Activated naive CD4-positive, alpha-beta T cell treated with anti-CD3 and anti-CD28 coated beads, Interleukin-2, amount 50 U/mL, for 72 hours (primary cell): ENCODE measurements around the gene KPTN. TPM values are rescaled to one million over a fixed set of nuclear protein-coding genes. Genes with fewer than 3 reads are reported as not detected.

Experiments
- ATAC-seq, 2 donors: fragments of 150-1000 bp; cut with Tn5 transposase; 2 replicates each; pipeline ENCODE4 v1.10.0; 2021; ENCODE audit warnings: mild to moderate bottlenecking in 2 of 2, moderate library complexity in 2 of 2
- DNase-seq, 2 donors: peaks; one replicate each; pipeline ENCODE4 v3.0.0; 2021 to 2022; ENCODE audit warnings: low spot score in 2 of 2
- H3K27ac Mint-ChIP-seq, 2 donors: one replicate each; pipeline ENCODE4 v1.8.0; 2022; ENCODE audit warnings: mild to moderate bottlenecking in 2 of 2, mixed read lengths in 2 of 2
- H3K36me3 Mint-ChIP-seq, 2 donors: one replicate each; pipeline ENCODE4 v1.8.0; 2022; ENCODE audit warnings: mixed read lengths in 2 of 2
- H3K9me3 Mint-ChIP-seq, 2 donors: one replicate each; pipeline ENCODE4 v1.8.0; 2022; ENCODE audit warnings: mixed read lengths in 2 of 2
- total RNA-seq, 2 donors: library from RNA; stranded (reverse); gene quantifications; one replicate each; pipeline ENCODE4 v1.2.3, GENCODE V29; 2022

KPTN gene
- total RNA-seq, 2 donors from 2014 or later: 15.3 to 24.8 TPM

- Mint-ChIP-seq H3K27ac (peak overlapping the region; percentile 99 to 100), H3K36me3 (peaks cover 6 to 9% of the 10 kb centered on the region in 2 donors), H3K9me3 (no peaks in the 10 kb centered on the region)
- no peak for ATAC-seq
- DNase-seq: no peak
Observed at GRCh38 chr19:47485210-47485609, 1.2 kb upstream of the KPTN start.

- Mint-ChIP-seq H3K27ac (peak overlapping the region; percentile 99 to 100), H3K36me3 (peaks cover 6 to 9% of the 10 kb centered on the region in 2 donors), H3K9me3 (no peaks in the 10 kb centered on the region)
- ATAC-seq (no peak), DNase-seq (no peak)
Observed at GRCh38 chr19:47483200-47483599, 819 bp downstream of the KPTN start.

GRCh38 chr19:47481460-47482052, 2.5 kb downstream of the KPTN start:
- peak overlapping the region in 1 of 2 donors; percentile 29 for H3K27ac Mint-ChIP-seq
- no peak for DNase-seq
- ATAC-seq: no peak
- H3K36me3 Mint-ChIP-seq: peaks cover 6 to 9% of the 10 kb centered on the region in 2 donors
- H3K9me3 Mint-ChIP-seq: no peaks in the 10 kb centered on the region

- no peak for DNase-seq
- no peak for ATAC-seq
- Mint-ChIP-seq H3K9me3 (no peaks in the 10 kb centered on the region), H3K36me3 (peaks cover 6 to 9% of the 10 kb centered on the region in 2 donors), H3K27ac (no peak overlapping the region)
Observed at GRCh38 chr19:47480658-47481057, 3.4 kb downstream of the KPTN start.

- ATAC-seq: no peak
- Mint-ChIP-seq H3K9me3 (no peaks in the 10 kb centered on the region), H3K36me3 (peaks cover 1 to 12% of the 10 kb centered on the region in 2 donors), H3K27ac (no peak overlapping the region)
- DNase-seq: no peak
Observed at GRCh38 chr19:47479701-47480503, 4.1 kb downstream of the KPTN start.

DNA sequence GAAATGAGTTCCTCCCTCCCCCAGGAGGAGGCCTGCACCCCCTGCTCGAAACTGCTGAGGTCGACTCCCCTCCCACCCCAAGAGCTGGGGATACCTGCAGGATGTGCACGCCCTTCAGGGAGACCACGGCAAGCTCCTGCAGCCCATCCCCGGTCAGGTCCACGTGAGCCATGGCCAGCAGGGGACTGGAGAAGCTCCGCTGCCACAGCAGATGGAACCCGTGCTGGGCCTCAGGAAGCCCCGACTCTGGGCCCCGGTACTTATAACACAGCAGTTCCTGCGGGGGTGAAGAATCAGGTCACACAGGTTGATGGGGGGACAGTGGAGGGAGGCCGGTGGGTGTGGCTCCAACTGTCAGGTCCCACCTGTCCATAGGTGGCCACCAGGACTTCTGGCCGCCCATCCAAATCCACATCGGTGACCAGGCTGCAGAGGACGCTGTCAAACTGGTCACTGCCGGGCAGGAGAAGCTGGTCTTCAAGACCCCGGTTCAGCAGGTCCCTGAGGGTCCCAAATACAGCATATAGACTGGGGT, 7.5 kb downstream of the KPTN start:
- H3K9me3 Mint-ChIP-seq: no peaks in the 10 kb centered on the region
- ATAC-seq: no peak
- DNase-seq: no peak
- H3K36me3 Mint-ChIP-seq: peaks cover 0 to 6% of the 10 kb centered on the region in 2 donors
- no peak overlapping the region for H3K27ac Mint-ChIP-seq

DNA sequence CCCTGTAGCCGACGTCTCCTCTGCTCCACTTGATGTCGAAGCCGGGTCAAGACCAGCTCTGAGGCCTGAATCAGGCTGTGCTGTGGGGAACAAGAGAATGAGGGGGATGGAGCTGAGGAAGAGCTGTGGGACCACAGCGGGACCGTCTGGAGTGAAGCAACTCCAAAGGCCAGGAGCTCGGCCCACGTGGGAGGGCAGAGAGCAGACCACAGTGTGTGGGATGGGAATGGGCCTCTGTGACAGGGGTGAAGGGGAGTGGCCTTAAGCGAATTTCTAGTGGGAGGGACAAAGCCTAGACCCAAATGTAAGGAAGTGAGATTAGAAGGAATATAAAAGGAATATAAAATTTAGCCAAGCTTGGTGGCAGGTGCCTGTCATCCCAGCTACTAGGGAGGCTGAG, 8.6 kb downstream of the KPTN start:
- no peak for DNase-seq
- Mint-ChIP-seq H3K36me3 (peaks cover 0 to 6% of the 10 kb centered on the region in 2 donors), H3K9me3 (no peaks in the 10 kb centered on the region), H3K27ac (peak overlapping the region in 1 of 2 donors; percentile 13)
- no peak for ATAC-seq

DNA sequence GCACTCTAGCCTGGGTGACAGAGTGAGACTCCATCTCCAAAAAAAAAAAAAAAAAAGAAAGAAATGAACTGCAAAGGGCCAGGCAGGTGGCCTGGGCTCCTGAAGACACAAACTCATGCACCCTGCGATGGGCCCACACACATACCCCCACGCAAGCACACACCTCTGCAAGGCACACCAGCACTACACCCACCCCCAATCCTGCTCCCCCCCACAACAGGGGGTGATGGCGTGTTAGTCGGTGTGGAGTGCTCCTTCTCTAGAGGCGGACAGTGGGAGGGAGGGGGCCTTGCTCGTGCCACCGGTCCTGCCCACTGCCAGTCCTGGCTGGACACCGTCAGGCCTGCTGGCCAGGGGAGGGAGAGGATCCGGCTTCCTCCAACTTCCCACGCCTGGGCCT, 10.7 kb downstream of the KPTN start:
- DNase-seq: no peak
- H3K27ac Mint-ChIP-seq: no peak overlapping the region
- H3K36me3 Mint-ChIP-seq: peaks cover 0 to 6% of the 10 kb centered on the region in 2 donors
- H3K9me3 Mint-ChIP-seq: no peaks in the 10 kb centered on the region
- ATAC-seq: no peak

DNA sequence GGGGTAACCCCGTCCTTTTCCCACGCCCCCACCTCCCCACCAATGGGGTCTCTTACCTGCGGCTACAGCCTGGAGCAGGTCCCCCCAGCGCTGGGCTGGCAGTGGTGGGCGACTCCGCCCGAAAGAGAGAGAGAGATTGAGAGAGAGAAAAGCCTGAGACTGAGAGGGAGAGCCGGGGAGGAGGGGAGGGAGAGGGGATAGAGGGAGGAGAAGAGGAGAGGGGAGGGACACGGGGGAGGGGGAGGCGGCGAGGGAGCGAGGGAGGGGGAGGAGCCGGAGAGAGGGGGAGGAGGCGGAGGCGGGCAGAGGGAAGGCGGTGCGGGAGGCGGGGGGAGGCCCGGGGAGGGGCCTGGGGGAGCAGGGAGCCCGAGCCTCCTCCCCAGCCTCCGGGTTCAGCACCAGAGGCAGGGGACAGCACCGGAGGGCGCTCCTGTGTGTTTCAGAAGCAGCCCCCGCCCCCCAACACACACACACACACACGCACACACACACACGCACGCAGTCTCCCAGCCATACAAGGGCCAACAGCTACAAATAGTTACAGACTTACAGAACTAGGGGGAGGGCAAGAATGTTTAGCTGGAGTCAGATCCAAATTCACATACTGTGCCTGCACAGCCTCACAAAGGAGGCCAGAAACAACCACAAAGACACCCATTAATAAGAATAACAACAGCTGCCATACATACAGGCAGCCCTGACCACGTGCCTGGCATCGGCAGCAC, 12.1 kb downstream of the KPTN start, which contains the start of gene SLC8A2:
TSS of gene SLC8A2 (minus strand) at position 161 of the 725 bp plus-strand sequence. CDS start 5,490 bp downstream, outside the sequence.
- ATAC-seq: peak; percentile 57 to 77
- no peaks in the 10 kb centered on the region for H3K9me3 Mint-ChIP-seq
- peak in 1 of 2 donors; percentile 60 for DNase-seq
- peak within 1 kb of the TSS; percentile 15 to 38 for H3K27ac Mint-ChIP-seq
- H3K36me3 Mint-ChIP-seq: peaks cover 0 to 6% of the 10 kb centered on the region in 2 donors

DNA sequence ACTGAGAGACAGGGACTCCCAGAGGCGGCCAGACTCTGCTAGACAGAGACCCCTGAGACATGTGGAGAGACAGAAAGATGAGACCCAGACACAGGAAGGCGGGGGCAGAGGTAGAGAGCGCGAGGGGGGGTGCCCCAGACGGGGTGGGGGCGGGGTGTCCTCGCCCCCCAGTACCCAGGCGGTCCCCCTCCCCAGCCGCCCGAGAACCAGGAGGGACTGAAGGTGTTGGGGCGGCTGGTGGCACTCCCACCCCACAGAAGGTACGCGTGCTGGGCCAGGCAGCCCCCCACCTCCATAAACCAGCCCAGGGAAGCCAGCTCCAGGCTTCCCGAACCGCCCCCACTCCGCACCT, 12.7 kb downstream of the KPTN start:
- H3K27ac Mint-ChIP-seq: peak overlapping the region in 1 of 2 donors; percentile 15

GRCh38 chr19:47470447-47471195, 13.4 kb downstream of the KPTN start:
- ATAC-seq (no peak), DNase-seq (no peak)
- no peaks in the 10 kb centered on the region for H3K9me3 Mint-ChIP-seq
- H3K27ac Mint-ChIP-seq: peak overlapping the region in 1 of 2 donors; percentile 15
- peaks cover 0 to 6% of the 10 kb centered on the region in 2 donors for H3K36me3 Mint-ChIP-seq

More for the DNA sequence above, 12.7 kb downstream of the KPTN start:
- Mint-ChIP-seq H3K36me3 (peaks cover 0 to 6% of the 10 kb centered on the region in 2 donors), H3K9me3 (no peaks in the 10 kb centered on the region)
- DNase-seq (no peak), ATAC-seq (no peak)

DNA sequence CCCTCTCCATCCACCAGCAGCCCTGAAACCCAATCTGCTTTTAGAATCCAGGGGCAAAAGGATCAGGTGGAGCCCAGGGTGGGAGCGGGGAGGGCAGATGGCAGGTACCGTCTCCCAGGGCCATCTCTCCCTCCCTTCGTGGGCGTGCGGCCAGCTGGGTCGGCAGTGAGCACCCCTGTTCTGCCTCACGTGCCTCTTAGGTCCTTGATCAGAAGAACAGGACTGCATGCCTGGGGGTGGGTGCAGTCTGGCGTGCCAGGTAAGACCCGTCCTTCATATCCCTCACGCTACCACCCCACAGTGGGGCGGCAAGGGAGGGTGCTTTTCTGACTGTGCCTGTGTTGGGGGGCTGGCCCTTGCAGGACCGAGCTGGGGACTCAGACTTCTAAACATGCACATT, 14.3 kb downstream of the KPTN start:
- no peak for DNase-seq
- H3K36me3 Mint-ChIP-seq: no peaks in the 10 kb centered on the region
- H3K27ac Mint-ChIP-seq: no peak overlapping the region
- H3K9me3 Mint-ChIP-seq: no peaks in the 10 kb centered on the region
- ATAC-seq: no peak

DNA sequence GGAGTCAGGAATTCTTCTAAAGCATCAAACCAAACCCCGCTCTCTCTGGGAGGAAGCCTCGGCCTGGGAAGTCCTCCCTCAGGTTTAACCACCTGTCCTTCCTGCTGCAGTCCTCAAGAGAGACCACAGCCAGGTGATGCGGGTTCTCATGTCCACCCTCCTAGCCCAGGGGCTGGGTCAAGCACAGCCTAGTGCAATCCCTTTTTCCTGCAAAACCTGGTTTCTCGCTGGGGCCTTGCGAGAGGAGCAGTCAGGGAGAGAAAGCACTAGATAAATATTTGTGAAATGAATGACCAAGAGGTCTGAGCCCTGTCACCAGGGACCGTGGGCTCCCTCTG, 14.7 kb downstream of the KPTN start:
- Mint-ChIP-seq H3K27ac (no peak overlapping the region), H3K36me3 (no peaks in the 10 kb centered on the region), H3K9me3 (no peaks in the 10 kb centered on the region)
- no peak for ATAC-seq
- DNase-seq: no peak

DNA sequence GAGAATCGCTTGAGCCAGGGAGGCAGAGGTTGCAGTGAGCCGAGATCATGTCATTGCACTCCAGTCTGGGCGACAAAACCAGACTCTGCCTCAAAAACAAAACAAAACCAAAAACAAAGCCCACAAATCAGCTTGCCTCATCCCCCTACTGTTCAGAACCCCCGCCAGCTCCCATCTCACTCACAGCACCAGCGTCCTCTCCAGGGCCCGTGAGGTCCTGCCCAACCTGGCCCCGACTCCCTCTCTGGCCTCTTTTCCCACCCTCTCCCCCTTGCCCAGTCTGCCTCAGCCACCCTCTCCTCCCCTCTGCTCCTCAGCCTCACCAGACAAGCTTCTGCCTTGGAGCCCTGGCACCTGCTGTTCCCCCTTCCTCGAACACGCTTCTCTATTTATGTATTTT, 16.1 kb downstream of the KPTN start:
- no peak for DNase-seq
- no peaks in the 10 kb centered on the region for H3K9me3 Mint-ChIP-seq
- no peak for ATAC-seq
- no peak overlapping the region for H3K27ac Mint-ChIP-seq
- H3K36me3 Mint-ChIP-seq: no peaks in the 10 kb centered on the region

- no peak overlapping the region for H3K27ac Mint-ChIP-seq
- no peak for DNase-seq
- no peak for ATAC-seq
- H3K9me3 Mint-ChIP-seq: no peaks in the 10 kb centered on the region
- H3K36me3 Mint-ChIP-seq: no peaks in the 10 kb centered on the region
Observed at GRCh38 chr19:47465957-47466356, 18.1 kb downstream of the KPTN start.

DNA sequence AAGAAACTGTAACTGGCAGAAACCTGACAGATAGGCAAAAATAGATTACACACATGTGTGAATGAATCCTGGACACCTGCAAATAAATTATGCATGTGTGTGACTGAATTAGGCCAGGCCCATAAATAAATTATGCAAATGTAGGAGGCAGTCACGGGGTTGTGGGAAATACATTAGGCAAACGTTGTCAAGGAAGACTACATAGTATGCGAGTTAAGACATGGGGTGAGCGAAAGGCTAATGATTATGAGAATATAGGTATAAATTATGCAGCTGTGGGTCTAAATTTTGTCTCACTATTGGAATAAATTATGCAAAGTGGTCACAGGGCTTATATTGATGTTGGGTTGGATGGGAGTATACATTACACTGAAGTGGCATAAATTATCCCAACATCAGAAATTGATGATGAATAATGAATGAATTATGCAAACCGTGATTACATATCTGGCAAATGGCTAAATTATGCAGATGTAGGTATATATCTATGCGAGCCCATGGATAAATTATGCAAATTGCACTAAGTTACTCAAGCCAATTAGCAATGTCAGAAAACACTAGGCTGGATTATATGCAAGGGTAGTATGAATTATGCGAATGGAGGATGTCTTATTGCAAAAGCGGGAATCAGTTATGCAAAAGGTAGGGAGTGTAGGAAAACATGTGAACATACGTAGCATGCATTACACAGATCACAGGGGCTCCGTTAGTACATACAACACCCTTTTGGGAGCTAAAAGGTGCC, 19.2 kb downstream of the KPTN start:
- H3K9me3 Mint-ChIP-seq: no peaks in the 10 kb centered on the region

More for the DNA sequence above, 19.2 kb downstream of the KPTN start:
- DNase-seq (no peak), ATAC-seq (no peak)
- no peaks in the 10 kb centered on the region for H3K36me3 Mint-ChIP-seq
- H3K27ac Mint-ChIP-seq: no peak overlapping the region
